GM23248 (cell line): ENCODE data around the gene PRUNE1. TPM values are rescaled to one million over a fixed set of nuclear protein-coding genes. Genes with fewer than 3 reads are reported as not detected.

Source experiments
- DNase-seq: peaks from one replicate; pipeline ENCODE4 v3.0.0-alpha.2; 2015
- H2AFZ ChIP-seq: fragments of 200-600 bp; sonication (generic); 2 replicates; pipeline ENCODE4 v1.6.1; 2016; ENCODE audit warnings: antibody characterized with exemption
- H3F3A ChIP-seq: fragments of 200-600 bp; sonication (generic); 2 replicates; pipeline ENCODE4 v1.6.1; 2016; ENCODE audit warnings: mild to moderate bottlenecking, antibody characterized with exemption, mixed run types; ENCODE audit not compliant: insufficient read depth
- H3K27ac ChIP-seq: fragments of 200-600 bp; sonication (generic); 2 replicates; pipeline ENCODE4 v1.5.1; 2016; ENCODE audit warnings: mild to moderate bottlenecking
- H3K27me3 ChIP-seq: fragments of 200-600 bp; sonication (generic); replicated peaks from 2 replicates; pipeline ENCODE4 v1.6.1; 2016; ENCODE audit warnings: mild to moderate bottlenecking; ENCODE audit not compliant: insufficient read depth
- H3K36me3 ChIP-seq: fragments of 200-600 bp; sonication (generic); 2 replicates; pipeline ENCODE4 v1.6.1; 2016; ENCODE audit warnings: low read depth, mild to moderate bottlenecking
- H3K4me1 ChIP-seq: fragments of 200-600 bp; sonication (generic); 2 replicates; pipeline ENCODE4 v1.6.1; 2016; ENCODE audit warnings: mild to moderate bottlenecking; ENCODE audit not compliant: insufficient read depth
- H3K4me2 ChIP-seq: fragments of 200-600 bp; sonication (generic); one replicate; pipeline ENCODE4 v1.6.1; 2016; ENCODE audit warnings: mild to moderate bottlenecking; ENCODE audit not compliant: unreplicated experiment
- H3K4me3 ChIP-seq: fragments of 200-600 bp; sonication (generic); 2 replicates; pipeline ENCODE4 v1.5.1; 2016; ENCODE audit warnings: mild to moderate bottlenecking
- H3K79me2 ChIP-seq: fragments of 200-600 bp; sonication (generic); 2 replicates; pipeline ENCODE4 v1.6.1; 2016; ENCODE audit warnings: mild to moderate bottlenecking; ENCODE audit not compliant: insufficient read depth
- H3K9ac ChIP-seq: fragments of 200-600 bp; sonication (generic); 2 replicates; pipeline ENCODE4 v1.6.1; 2016; ENCODE audit warnings: mild to moderate bottlenecking
- H3K9me2 ChIP-seq: fragments of 200-600 bp; sonication (generic); 2 replicates; pipeline ENCODE4 v1.6.1; 2016; ENCODE audit warnings: mixed run types, mild to moderate bottlenecking, moderate library complexity; ENCODE audit not compliant: insufficient read depth
- H3K9me3 ChIP-seq: fragments of 200-600 bp; sonication (generic); one replicate; pipeline ENCODE4 v1.6.1; 2017; ENCODE audit warnings: low read depth
- H4K20me1 ChIP-seq: fragments of 200-600 bp; sonication (generic); 2 replicates; pipeline ENCODE4 v1.6.0; 2016; ENCODE audit not compliant: insufficient read depth
- EZH2 ChIP-seq: fragments of 200-600 bp; sonication (generic); IDR thresholded peaks from 2 replicates; pipeline ENCODE4 v1.6.1; 2018; ENCODE audit warnings: antibody characterized with exemption, mild to moderate bottlenecking; ENCODE audit not compliant: insufficient read depth, poor library complexity, severe bottlenecking
- EZH2phosphoT487 ChIP-seq: fragments of 200-600 bp; sonication (generic); IDR thresholded peaks from 2 replicates; pipeline ENCODE4 v1.6.1; 2018; ENCODE audit warnings: antibody characterized with exemption, moderate library complexity, mild to moderate bottlenecking, low read depth; ENCODE audit not compliant: insufficient read depth
- whole genome bisulfite sequencing, 2 experiments: methylation state at CpG; one replicate each; pipeline ENCODE4 v1.1.6; 2015 to 2017; ENCODE audit warnings: low lambda C conversion rate in 2 of 2, low coverage in 1 of 2; ENCODE audit errors: missing lambda C conversion rate in 2 of 2; 5-methylcytosine and 5-hydroxymethylcytosine counted together
- in situ Hi-C: fragments of 300-500 bp; cut with MboI; formaldehyde crosslinking; loops from 2 replicates; pipeline ENCODE4 v1.15.0; 2020
- polyA plus RNA-seq: library from polyadenylated mRNA; unstranded; fragments of >200 nt; fragmentation: Nextera tagmentation; extraction: Ambion mirVana; gene quantifications from 2 replicates; pipeline ENCODE4 v1.2.1, GENCODE V29; 2016
- total RNA-seq: library from RNA; depleted of rRNA; stranded (reverse); fragments of >200 nt; shearing (Covaris generic); gene quantifications from 2 replicates; pipeline ENCODE4 v1.2.3, GENCODE V29; 2014

The PRUNE1 gene
- total and polyA plus RNA-seq, 2 experiments from 2014 or later = 9.0 to 10.5 TPM

DNA sequence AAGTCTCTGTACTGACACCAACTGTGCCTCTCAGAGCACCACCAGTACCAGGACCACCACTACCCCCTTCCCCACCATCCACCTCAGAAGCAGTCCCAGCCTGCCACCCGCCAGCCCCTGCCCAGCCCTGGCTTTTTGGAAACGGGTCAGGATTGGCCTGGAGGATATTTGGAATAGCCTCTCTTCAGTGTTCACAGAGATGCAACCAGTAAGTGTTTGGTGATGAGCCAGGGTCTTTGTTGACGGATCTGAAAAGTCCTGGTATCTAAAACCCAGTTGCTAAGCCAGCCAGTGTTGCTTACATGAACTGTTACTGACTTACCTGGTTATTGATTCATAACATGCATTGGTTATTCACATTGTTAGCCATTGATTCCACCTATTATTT is 40.4 kb downstream of the PRUNE1 start:
- H3K27ac ChIP-seq = peak overlapping the region; percentile 71
- H4K20me1 ChIP-seq = no peaks in the 10 kb centered on the region
- H3K27me3 ChIP-seq = no peaks in the 10 kb centered on the region
- H3K9me3 ChIP-seq = no peaks in the 10 kb centered on the region
- H3F3A ChIP-seq = peaks cover 56% of the 10 kb centered on the region
- WGBS, 2 experiments = 2% methylated on average over 3 of the region's 3 CpGs
- in situ Hi-C loops = no loop called here
- peaks cover 30% of the 10 kb centered on the region for H3K36me3 ChIP-seq
- H3K4me2 ChIP-seq = peak overlapping the region; percentile 83
- H3K79me2 ChIP-seq = peaks cover 4% of the 10 kb centered on the region
- H2AFZ ChIP-seq = peak overlapping the region; percentile 89; the same call in 1 of the 2 replicates
- 0 out of 2 replicates have a peak, but pooled peaks cover 13% of the 10 kb centered on the region for H3K4me1 ChIP-seq
- H3K4me3 ChIP-seq = peak overlapping the region; percentile 77
- DNase-seq = no peak
- H3K9me2 ChIP-seq = no peaks in the 10 kb centered on the region
- peak overlapping the region; percentile 84 for H3K9ac ChIP-seq
- TF ChIP-seq EZH2 = no peak

DNA sequence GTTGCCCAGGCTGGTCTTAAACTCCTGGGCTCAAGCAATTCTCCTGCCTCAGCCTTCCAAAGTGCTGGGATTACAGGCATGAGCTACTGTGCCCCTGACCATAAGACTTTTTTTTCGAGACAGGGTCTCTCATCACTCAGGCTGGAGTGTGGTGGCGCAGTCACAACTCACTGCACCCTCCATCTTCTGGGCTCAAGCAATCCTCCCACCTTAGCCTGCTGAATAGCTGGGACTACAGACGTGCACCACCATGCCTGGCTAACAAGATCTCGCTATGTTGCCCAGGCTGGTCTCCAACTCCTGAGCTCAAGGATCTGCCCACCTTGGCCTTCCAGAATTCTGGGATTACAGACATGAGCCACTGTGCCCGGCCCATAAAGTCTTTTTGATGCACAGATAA is 41.2 kb downstream of the PRUNE1 start:
- Histone ChIP-seq H3K9me2 (no peaks in the 10 kb centered on the region), H3K4me3 (no peak overlapping the region), H3K9me3 (no peaks in the 10 kb centered on the region), H3K27me3 (no peaks in the 10 kb centered on the region), H3K9ac (no peak overlapping the region), H3K4me2 (no peak overlapping the region), H4K20me1 (no peaks in the 10 kb centered on the region), H3K4me1 (0 out of 2 replicates have a peak, but pooled peaks cover 13% of the 10 kb centered on the region), H3K36me3 (peaks cover 38% of the 10 kb centered on the region), H3K79me2 (peaks cover 12% of the 10 kb centered on the region), H3F3A (peaks cover 65% of the 10 kb centered on the region), H3K27ac (no peak overlapping the region), H2AFZ (no peak overlapping the region)
- no peak for DNase-seq
- in situ Hi-C loops = no loop called here
- TF ChIP-seq EZH2 (no peak), EZH2phosphoT487 (no peak)
- WGBS, 2 experiments = 84 to 85% methylated on average over 5 of the region's 5 CpGs

DNA sequence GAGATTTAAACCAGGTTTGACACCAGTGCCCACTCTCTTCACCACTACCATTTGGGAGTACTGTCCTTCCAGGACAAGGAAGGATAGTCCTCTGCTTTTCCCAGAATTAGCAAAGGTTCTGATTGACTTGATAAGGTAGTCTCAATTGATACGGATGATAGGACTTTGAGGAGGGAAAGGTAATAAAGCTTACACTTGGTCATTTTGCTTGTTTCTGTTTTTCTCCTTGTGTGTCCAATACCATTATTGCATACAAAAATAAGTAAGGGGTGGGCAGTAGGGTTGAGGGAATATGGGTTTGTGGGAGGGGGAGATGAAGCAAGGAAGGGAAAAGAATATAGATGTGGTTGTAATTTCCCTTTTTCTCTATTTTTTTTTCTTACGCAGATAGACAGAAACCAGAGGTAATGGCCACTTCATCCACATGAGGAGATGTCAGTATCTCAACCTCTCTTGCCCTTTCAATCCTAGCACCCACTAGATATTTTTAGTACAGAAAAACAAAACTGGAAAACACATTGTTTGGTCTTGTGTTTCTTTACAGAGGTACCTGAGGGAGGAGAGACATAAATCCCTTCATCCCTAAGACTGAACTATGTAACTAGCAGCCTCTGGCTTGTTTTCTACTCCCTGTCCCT is 41.9 kb downstream of the PRUNE1 start:
- Histone ChIP-seq H3K4me2 (no peak overlapping the region), H3K27me3 (no peaks in the 10 kb centered on the region), H3K9me3 (no peaks in the 10 kb centered on the region), H3K9ac (no peak overlapping the region), H3K27ac (peak overlapping the region; percentile 5; the same call in 1 of the 2 replicates), H4K20me1 (no peaks in the 10 kb centered on the region), H3K79me2 (peaks cover 19% of the 10 kb centered on the region), H3K9me2 (no peaks in the 10 kb centered on the region), H2AFZ (no peak overlapping the region), H3K4me3 (no peak overlapping the region), H3K4me1 (0 out of 2 replicates have a peak, but pooled peaks cover 13% of the 10 kb centered on the region), H3K36me3 (peaks cover 46% of the 10 kb centered on the region), H3F3A (peaks cover 72% of the 10 kb centered on the region)
- 78% methylated on average over 2 of the region's 2 CpGs for WGBS, 2 experiments
- DNase-seq = no peak
- no peak for TF ChIP-seq EZH2
- in situ Hi-C loops = no loop called here

DNA sequence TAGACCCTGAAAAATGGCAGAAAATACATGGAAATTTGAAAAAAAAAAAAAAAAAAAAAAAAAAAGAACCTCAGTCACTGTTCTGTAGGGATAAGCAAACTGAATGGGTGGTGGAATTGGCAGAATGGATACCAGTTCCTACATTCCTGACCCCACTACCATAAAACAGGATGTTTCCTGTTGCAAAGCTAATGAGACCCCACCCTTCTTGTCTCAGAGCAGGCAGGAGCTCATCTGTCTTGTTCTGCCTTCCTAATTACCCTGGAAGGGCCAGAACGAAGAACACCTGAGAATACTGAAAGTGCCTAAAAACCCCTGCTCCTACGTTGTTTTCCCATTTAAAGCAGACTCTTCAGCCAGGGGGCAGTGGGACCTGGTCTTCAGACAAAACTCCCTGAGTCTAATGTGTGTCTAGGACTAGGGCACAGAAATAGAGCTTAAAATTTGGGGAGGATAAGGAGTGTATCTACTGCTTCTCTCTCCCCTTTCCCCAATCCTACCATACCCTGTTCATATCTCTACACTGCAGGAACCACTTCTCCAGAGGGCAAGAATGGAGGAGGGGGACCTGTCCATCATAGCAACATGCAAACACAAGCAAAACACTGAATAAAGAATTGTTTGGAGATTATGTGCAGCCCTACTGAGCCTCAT is 43.2 kb downstream of the PRUNE1 start:
- peaks cover 53% of the 10 kb centered on the region for H3K36me3 ChIP-seq
- peaks cover 32% of the 10 kb centered on the region for H3K79me2 ChIP-seq
- H3K9ac ChIP-seq = no peak overlapping the region
- H3K9me3 ChIP-seq = no peaks in the 10 kb centered on the region
- no peaks in the 10 kb centered on the region for H3K9me2 ChIP-seq
- WGBS, 2 experiments = 85 to 88% methylated on average over 2 of the region's 2 CpGs
- H3K27ac ChIP-seq = no peak overlapping the region
- H3K4me2 ChIP-seq = no peak overlapping the region
- in situ Hi-C loops = no loop called here
- no peak overlapping the region for H2AFZ ChIP-seq
- H3K4me1 ChIP-seq = peaks cover 23% of the 10 kb centered on the region
- peaks cover 77% of the 10 kb centered on the region for H3F3A ChIP-seq
- TF ChIP-seq EZH2 (no peak), EZH2phosphoT487 (no peak)
- no peak overlapping the region for H3K4me3 ChIP-seq
- no peaks in the 10 kb centered on the region; the same call in 1 of the 2 replicates for H4K20me1 ChIP-seq
- no peaks in the 10 kb centered on the region for H3K27me3 ChIP-seq
- no peak for DNase-seq
